Measurements from ENCODE around the gene FAM20C.
A peak's percentile ranks its signal among the peaks of the same experiment; 100 is the strongest.
"Not testable (repeated sequence)": the region's sequence is repeated elsewhere in the genome, so short reads cannot be mapped to it uniquely, and the experiment has no call there.

The FAM20C gene

GRCh38 chr7:174716-175115, 17.7 kb upstream of the FAM20C start:
- no peak for DNase-seq

GRCh38 chr7:175955-176354, 16.4 kb upstream of the FAM20C start:
- DNase-seq = no peak

GRCh38 chr7:176381-176780, 16.0 kb upstream of the FAM20C start:
- DNase-seq = no peak

DNA sequence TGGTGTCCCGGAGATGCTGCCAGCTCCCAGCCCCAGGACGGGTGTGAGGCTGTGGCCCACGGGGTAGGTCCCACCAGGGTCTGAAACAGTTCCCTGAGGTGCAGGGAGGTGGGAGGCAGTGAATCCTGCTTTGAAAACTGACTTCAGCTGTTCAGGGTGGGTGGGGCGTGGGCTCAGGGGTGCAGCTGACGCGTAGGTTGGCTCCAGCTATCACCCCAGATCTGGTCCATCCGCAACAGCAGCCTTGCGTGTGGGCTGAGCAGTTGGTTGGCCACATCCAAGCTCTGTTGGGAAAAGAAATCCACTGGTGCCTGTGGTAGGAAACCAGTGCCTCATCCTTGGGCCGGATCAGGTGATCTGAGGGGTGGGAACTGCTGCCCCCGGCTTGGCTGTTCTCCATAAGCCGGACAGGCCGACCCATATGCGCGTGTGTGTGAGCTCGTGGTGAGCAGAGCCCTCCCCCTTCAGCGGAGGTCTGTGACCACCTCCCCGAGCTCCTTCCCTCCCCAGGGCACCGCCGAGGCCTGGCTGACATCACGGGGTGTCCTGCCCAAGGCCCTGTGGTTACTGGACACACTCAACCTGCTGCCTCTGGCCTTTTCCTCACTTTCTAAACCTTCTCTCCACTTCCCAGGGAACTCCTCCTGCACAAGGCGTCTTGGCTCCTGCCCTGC, 15.4 kb upstream of the FAM20C start:
- no peak for DNase-seq

DNA sequence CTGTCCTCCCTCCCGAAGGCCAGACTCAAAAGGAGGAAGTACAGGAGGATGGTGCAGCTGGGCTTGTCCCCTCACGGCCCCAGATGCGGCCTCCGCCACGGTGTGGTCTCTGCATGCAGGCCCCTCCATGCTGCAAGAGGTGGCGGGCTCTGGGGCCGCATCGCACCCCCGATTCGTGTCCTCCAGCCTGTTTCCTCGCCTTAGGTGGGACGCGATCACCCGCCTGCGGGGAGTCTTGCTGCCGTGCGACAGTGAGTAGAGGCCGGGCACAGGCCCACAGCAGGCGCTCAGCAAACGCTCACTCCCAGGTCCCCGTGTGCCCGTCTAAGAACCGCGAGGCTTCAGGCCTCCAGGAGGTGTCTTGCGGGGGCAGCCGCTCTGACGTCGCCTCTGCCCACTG, 13.9 kb upstream of the FAM20C start:
- DNase-seq = no peak

DNA sequence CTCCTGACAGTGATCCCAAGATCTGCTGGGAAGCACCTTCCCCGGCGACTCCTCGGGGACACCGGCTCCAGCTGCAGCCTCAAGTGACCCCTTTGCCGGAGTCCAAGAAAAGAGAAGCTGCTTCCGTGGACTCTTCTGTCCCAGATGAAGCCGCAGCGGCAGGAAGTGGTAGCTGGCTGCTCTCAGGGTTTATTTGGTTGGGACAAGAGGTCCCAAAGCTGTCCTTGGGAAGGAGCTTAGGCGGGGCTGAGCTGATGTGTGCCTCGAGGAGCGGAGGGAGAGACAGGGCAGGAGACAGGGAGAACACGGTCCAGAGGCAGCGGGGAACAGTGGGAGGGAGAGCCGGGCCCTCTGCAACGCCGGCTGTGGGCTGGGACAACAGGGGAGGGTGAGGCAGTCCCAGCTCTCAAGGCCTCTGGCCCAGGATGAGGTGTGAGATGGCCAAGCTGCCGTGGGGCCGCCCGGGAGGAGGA, 13.1 kb upstream of the FAM20C start:
- no peak for DNase-seq

- no peak for DNase-seq
Observed at GRCh38 chr7:179948-180694, 12.2 kb upstream of the FAM20C start.

DNA sequence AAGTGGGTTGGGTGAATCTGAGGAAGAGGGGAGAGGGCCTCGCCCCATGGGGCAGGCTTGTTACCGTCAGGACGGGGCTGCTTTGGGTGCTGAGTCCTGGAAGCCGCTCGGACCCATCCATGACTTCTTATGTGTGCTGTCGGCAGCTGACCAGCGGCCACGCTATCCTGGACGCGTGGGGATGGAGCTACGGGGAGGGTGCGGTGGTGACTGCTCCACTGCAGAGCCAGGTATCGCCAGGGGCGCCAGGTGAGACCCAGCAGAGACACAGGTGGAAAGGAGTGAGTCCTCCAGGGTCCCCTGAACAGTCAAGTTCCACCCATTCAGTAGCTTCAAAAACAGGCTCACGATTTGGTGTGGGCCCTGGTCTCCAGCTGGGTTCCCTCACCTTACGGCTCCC, 10.6 kb upstream of the FAM20C start:
- no peak for DNase-seq

GRCh38 chr7:182502-182901, 9.9 kb upstream of the FAM20C start:
- not testable (repeated sequence) for DNase-seq

DNA sequence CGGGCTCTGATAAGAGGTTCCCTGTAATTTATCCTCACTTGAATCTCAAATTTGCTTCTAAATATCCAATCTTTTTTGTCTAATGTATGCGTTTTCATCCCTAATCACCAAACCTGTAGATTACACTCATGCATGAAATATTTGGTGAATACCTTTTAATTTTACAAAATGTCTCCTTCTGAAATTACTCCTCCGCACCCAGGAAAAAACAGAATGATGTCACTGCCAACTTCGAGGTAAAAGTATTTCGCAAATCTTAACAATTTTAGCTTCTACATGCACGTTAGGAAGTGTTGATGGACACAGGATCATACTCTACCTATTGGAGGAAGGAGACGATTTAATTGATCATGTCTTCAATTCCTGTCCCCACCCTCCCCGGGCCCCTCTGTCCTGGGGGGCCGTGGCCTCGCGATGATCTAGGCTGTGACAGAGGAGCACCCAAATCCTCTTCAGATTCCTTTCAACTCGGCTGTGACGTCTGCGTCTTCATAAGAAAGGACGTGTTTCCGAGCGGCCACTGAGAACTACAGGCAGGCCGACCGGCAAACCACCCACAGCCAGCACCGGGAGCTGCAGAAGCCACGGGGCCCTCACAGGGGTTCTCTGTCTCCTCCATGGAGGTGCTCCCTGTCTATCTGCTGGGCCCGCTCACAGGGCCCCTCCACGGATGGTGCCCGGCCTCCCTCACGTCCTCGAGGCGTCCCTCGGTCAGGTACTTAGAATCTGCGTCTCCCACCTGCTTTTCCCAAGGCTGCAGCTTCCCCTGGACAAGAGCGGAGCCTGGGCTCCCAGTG, 8.7 kb upstream of the FAM20C start:
- DNase-seq = no peak

DNA sequence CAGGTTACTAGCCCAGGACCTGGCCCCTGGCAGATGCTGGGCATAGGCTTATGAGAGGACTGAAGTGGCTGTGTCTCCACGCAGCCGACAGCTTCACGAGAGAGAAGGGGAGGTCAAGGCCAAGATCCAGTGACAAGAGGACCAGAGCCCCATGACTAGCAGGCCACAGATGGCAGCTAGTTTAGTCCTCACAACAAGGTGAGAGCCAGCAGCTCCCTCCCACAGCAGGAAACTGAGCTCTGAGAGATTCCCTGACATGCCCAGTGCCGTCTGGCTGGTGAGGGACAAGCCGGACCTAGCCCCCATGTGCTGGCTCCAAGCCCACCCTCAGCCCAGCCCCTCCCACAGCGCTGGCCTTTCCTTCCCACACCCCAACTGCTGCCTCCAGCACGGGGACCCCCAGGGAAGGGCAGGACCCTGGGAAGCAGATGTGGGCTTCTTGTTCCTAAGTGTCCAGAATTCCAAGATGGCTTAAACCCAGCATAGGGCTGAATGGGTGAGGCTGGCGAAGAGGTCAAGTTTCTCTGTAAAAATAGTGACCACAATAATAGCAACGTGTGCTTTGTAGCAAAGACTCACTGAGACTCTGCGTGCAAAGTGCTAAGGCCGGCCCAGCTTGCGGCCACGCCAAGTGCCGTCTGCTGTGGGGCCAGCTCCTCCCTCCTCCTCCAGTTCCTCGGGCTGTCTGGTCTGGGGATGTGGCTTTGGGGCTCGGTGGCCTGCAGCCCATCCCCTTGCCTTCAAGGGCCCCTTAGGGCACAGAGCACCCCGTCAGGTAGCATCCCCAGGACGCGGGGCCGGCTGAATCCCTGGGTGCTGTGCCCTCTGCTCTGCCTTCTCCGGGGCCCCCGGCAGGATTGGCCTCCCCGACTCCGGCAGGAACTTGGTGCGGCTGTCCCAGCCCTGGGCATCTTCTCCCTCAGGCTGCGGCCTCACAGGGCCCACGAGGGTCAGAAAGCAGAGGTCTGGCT, 7.8 kb upstream of the FAM20C start:
- DNase-seq = no peak

DNA sequence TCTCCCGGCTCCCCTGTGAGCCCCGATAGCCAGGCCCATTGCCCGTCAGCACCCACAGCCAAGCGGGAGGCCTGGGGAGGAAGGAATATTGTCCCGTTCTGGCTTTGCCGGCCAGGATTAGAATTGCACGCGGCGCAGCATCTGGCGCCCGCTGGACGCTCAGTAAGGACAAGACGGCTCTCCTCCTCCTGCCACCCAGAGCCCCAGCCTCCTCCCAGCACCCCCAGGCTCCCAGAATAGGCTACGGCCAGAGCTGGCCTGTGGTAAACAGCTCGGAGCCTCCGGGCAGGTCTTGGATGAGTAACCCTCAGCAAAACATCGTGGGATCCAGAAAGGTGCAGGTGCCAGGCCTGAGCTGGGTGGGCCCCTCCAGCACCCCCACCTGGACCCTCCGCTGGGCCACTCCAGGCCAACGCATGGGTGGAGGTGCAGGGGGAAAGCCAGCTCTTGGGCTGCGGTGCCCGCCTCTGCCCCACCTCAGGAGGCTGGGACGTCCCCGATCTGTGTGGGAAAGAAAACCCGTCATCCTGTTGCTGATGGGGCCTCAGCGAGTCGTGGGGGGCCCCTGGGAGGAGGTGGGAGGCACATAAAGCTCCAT, 5.8 kb upstream of the FAM20C start:
- DNase-seq = no peak

DNA sequence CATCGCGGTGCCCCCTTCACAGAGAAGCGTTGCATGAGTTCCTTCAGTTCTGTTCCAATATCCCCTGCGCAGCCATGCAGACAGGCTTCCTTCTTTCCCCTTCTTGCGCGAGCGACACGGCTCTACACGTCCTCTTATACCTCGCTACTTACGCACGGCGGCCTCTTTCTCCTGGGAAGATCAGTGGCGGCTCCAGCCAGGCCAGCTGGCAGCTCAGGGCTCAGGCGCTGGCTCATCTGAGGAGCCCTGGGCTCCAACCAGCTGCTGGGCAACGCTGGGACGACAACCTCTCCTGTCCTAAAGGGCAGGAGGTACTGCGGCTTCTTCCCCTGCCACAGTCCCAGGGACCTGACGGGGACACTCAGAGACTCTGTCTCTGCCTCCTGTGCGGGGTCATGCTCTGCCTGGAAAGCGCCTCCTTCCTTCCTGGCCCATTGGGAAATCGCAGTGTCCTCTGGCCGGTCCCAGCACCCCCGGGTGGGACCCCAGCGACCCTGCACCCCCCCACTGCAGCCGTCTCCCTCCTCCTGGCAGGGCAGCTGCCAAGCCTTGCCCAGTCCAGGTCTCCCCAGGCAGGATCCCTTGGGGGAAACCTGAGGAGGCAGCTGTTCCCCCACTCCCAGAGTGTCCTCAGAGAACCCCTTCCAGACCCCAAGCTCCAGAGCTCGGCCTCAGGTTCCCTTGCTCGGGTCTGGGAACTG, 5.0 kb upstream of the FAM20C start:
- DNase-seq = no peak

DNA sequence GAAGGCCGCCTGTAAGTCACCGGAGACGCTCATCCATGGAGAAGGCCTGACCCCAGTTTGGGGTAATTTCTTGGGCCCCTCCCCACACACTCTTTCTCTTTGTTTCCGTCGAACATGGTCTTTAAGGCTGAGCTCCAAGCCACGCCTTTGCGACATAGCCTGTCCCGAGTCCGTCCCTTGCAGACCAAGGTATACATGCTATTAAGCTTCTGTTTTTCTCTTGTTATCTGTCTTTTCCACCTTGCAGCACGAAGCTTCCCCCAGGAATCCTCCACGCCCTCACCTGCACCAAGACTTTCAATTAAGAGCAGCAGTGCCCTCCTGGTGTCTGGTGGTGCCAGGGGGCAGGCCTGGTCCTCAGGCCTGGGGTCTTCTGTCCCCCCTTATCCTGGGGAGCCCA, 4.2 kb upstream of the FAM20C start:
- no peak for DNase-seq

GRCh38 chr7:188727-189500, 3.5 kb upstream of the FAM20C start:
- DNase-seq = no peak

- DNase-seq = no peak
Observed at GRCh38 chr7:189719-190118, 2.7 kb upstream of the FAM20C start.

DNA sequence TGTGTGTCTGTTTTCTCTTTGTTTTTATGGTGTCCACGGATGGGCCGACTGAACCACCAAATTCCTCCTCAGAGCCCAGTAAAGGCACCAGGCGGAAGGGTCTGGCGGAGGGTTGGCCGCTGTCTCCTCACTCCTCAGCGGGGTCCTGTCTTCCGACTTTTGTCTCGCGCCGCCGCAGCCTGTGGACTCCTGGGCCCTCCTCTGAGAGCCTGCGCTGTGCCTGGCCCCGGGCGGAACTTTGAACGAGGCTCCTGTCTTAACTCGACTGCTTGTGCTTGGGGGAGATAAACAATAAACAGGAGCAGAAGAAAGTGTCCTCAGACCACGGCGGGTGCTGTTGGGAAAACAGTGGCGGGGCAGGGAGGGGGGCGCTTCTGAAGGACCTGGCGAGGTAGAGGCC, 2.2 kb upstream of the FAM20C start:
- DNase-seq = no peak

GRCh38 chr7:191105-191980, 1.0 kb upstream of the FAM20C start:
- DNase-seq = peak; percentile 78

- peak; percentile 34 for DNase-seq
Observed at GRCh38 chr7:192701-193480, 520 bp downstream of the FAM20C start.

Data from HCEC 1CT (cell line).